Measurements from ENCODE around the gene WDR72.
"Not testable (repeated sequence)": the region's sequence is repeated elsewhere in the genome, so short reads cannot be mapped to it uniquely, and the experiment has no call there.

Gene WDR72

GRCh38 chr15:53695365-53695764 lies 64.1 kb downstream of the WDR72 start:
- no peak for DNase-seq

GRCh38 chr15:53694476-53694874 lies 65.0 kb downstream of the WDR72 start:
- no peak for DNase-seq

GRCh38 chr15:53693729-53694475 lies 65.6 kb downstream of the WDR72 start:
- no peak for DNase-seq

- not testable (repeated sequence) for DNase-seq
These were observed 75.3 kb downstream of the WDR72 start for GRCh38 chr15:53684162-53684561.

GRCh38 chr15:53681056-53681455 lies 78.4 kb downstream of the WDR72 start:
- DNase-seq, result no peak

GRCh38 chr15:53675832-53676231 lies 83.6 kb downstream of the WDR72 start:
- DNase-seq, result no peak

GRCh38 chr15:53671545-53671944 lies 87.9 kb downstream of the WDR72 start:
- DNase-seq, result no peak

- no peak for DNase-seq
These were observed 88.8 kb downstream of the WDR72 start for GRCh38 chr15:53670701-53671100.

GRCh38 chr15:53665930-53666329 lies 93.5 kb downstream of the WDR72 start:
- DNase-seq, result no peak

GRCh38 chr15:53658827-53659555 lies 100.5 kb downstream of the WDR72 start:
- no peak for DNase-seq

GRCh38 chr15:53658255-53658654 lies 101.2 kb downstream of the WDR72 start:
- no peak for DNase-seq

GRCh38 chr15:53648934-53649333 lies 110.5 kb downstream of the WDR72 start:
- no peak for DNase-seq

GRCh38 chr15:53644660-53645059 lies 114.8 kb downstream of the WDR72 start:
- DNase-seq, result no peak

- no peak for DNase-seq
These were observed 124.9 kb downstream of the WDR72 start for GRCh38 chr15:53634517-53635106.

- no peak for DNase-seq
These were observed 132.2 kb downstream of the WDR72 start for GRCh38 chr15:53627279-53627678.

GRCh38 chr15:53625962-53626845 lies 133.3 kb downstream of the WDR72 start:
- no peak for DNase-seq

- no peak for DNase-seq
These were observed 134.2 kb downstream of the WDR72 start for GRCh38 chr15:53625260-53625659.

- DNase-seq, result no peak
These were observed 141.0 kb downstream of the WDR72 start for GRCh38 chr15:53618461-53618860.

GRCh38 chr15:53611145-53611920 lies 148.1 kb downstream of the WDR72 start:
- no peak for DNase-seq

- no peak for DNase-seq
These were observed 168.4 kb downstream of the WDR72 start for GRCh38 chr15:53591041-53591440.

GRCh38 chr15:53590380-53590779 lies 169.1 kb downstream of the WDR72 start:
- DNase-seq, result no peak

GRCh38 chr15:53589520-53590057 lies 169.9 kb downstream of the WDR72 start:
- no peak for DNase-seq

All from amniotic stem cell (primary cell).